ENCODE results near the gene NPHS1. TPM values are rescaled to one million over a fixed set of nuclear protein-coding genes. Genes with fewer than 3 reads are reported as not detected.
"Not testable (repeated sequence)": the region's sequence is repeated elsewhere in the genome, so short reads cannot be mapped to it uniquely, and the experiment has no call there.

The NPHS1 gene
- total RNA-seq, 1 donor from 2014 or later: 0.92 TPM

DNA sequence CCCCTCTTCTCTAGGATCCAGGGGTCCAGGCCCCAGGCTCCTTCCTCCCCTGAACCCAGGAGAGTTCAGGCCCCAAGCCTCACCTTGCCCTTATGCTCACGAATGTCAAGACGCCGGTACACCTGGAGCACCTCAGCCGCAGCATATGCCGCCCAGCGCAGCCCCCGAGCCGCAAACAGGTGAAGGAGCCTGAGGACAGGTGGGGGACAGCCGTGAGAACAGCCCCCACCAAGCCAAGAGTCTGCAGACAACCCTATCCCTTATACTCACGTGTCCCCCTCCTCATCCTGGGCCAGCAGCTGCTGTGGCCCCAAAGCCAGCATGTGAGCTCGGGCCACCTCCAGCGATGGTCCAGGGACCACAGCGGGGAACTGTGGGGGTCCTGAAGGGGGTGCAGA is 44.3 kb upstream of the NPHS1 start:
- Histone ChIP-seq H3K36me3 (ENCODE audit: control insufficient read depth, insufficient read depth, low read length) (peaks cover 1% of the 10 kb centered on the region), H3K27me3 (ENCODE audit: control insufficient read depth, insufficient read depth, low read length) (no peaks in the 10 kb centered on the region)
- TF ChIP-seq, protein P1, sequence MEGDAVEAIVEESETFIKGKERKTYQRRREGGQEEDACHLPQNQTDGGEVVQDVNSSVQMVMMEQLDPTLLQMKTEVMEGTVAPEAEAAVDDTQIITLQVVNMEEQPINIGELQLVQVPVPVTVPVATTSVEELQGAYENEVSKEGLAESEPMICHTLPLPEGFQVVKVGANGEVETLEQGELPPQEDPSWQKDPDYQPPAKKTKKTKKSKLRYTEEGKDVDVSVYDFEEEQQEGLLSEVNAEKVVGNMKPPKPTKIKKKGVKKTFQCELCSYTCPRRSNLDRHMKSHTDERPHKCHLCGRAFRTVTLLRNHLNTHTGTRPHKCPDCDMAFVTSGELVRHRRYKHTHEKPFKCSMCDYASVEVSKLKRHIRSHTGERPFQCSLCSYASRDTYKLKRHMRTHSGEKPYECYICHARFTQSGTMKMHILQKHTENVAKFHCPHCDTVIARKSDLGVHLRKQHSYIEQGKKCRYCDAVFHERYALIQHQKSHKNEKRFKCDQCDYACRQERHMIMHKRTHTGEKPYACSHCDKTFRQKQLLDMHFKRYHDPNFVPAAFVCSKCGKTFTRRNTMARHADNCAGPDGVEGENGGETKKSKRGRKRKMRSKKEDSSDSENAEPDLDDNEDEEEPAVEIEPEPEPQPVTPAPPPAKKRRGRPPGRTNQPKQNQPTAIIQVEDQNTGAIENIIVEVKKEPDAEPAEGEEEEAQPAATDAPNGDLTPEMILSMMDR (IDR thresholded peaks at IDR 0.05; ENCODE audit: insufficient read depth, low read length, poor library complexity, severe bottlenecking): no peak

DNA sequence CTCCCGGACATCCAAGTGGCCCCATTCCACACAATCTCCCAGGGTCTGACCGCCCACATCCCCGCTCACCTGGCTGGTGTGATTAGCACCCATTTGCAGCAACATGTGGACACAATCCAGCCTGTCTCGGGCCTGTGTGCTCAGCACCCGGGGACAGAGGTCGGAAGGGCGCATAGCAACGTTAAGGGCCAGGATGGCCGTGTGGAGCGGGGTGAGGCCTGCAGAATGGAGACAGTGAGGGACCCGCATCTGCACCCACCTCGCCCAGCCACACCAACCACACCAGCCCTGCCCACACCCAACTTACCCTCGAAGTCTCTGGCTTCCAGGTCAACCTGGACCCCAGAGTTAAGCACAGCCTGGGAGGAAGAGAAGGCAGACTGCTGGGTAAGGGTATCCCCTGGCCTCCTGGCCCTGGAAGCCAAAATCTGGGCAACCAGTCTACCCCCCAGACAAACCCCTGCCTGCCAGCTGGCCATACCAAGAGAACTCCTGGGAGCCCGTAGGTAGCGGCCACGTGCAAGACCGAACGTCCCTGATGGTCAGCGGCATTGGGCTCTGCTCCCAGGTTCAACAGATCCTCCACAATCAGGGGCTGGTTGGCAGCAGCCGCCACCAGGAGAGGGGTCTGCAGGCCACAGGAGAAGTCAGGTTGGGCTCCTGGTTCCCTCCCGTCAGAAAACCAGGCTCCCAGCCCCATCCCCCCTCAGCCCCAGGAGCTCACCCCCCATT is 43.8 kb upstream of the NPHS1 start:
- TF ChIP-seq, protein P1 (IDR thresholded peaks at IDR 0.05; ENCODE audit: insufficient read depth, low read length, poor library complexity, severe bottlenecking): no peak
- Histone ChIP-seq H3K36me3 (ENCODE audit: control insufficient read depth, insufficient read depth, low read length) (peaks cover 1% of the 10 kb centered on the region), H3K27me3 (ENCODE audit: control insufficient read depth, insufficient read depth, low read length) (no peaks in the 10 kb centered on the region), H3K4me3 (ENCODE audit: low read depth, low read length) (no peak overlapping the region)
- no peak for DNase-seq (ENCODE audit: low read depth)

More for the DNA sequence above, 44.3 kb upstream of the NPHS1 start:
- no peak for DNase-seq (ENCODE audit: low read depth)
- no peak overlapping the region for H3K4me3 ChIP-seq (ENCODE audit: low read depth, low read length)

DNA sequence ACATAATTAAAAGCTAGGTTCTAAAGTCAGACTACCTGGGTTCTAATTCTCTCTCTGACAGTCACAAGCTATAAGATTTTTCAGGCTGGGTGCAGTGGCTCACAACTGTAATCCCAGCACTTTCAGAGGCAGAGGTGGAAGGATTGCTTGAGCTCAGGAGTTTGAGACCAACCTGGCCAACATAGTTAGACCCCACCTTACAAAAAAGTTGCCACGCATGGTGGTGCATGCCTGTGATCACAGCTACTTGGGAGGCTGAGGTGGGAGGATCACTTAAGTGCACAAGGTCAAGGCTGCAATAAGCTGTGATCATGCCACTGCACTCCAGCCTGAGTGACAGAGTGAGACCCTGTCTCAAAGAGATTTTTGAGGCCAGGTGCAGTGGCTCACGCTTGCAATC is 42.0 kb upstream of the NPHS1 start:
- H3K27me3 ChIP-seq (ENCODE audit: control insufficient read depth, insufficient read depth, low read length): no peaks in the 10 kb centered on the region
- DNase-seq (ENCODE audit: low read depth): no peak
- TF ChIP-seq, protein P1 (IDR thresholded peaks at IDR 0.05; ENCODE audit: insufficient read depth, low read length, poor library complexity, severe bottlenecking): no peak
- no peak overlapping the region for H3K4me3 ChIP-seq (ENCODE audit: low read depth, low read length)
- peaks cover 4% of the 10 kb centered on the region for H3K36me3 ChIP-seq (ENCODE audit: control insufficient read depth, insufficient read depth, low read length)

DNA sequence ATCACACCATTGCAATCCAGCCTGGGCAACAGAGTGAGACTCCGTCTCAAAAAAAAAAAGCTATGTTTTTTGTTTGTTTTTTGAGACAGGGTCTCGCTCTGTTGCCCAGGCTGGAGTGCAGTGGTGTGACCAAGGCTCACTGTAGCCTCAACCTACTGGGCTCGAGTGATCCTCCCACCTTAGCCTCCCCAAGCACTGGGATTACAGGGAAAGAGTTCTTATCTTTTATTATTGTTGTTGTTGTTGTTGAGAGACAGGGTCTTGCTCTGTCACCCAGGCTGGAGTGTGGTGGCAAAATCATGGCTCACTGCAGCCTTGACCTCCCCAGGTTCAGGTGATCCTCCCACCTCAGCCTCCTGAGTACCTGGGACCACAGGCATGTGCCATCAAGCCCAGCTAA is 39.5 kb upstream of the NPHS1 start:
- not testable (repeated sequence) for H3K36me3 ChIP-seq (ENCODE audit: control insufficient read depth, insufficient read depth, low read length); H3K4me3 ChIP-seq (ENCODE audit: low read depth, low read length); H3K27me3 ChIP-seq (ENCODE audit: control insufficient read depth, insufficient read depth, low read length); DNase-seq (ENCODE audit: low read depth)

DNA sequence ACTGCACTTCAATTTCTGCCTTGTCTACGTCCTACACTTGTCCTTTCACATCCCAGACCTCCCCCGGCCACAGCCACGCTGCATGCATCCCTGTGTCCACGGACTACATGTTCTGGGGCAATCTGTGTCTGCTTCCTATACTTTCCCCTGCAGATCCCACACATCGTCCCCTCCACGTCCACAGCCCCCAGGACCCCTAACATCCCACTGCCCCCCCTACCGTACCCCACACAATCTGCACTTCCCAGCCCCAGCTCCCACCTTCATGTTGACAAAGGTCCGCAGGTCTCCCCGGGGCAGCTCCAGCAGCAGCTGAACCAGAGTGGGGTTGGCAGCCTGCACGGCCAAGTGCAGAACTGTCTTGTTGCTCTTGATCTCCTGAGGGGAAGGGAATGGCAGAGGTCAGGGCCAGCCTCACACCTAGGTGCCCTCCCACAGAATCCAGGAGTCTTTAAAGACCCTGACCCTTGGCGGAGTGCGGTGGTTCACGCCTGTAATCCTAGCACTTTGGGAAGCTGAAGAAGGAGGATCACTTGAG is 37.9 kb upstream of the NPHS1 start:
- no peak for DNase-seq (ENCODE audit: low read depth)
- H3K4me3 ChIP-seq (ENCODE audit: low read depth, low read length): no peak overlapping the region
- TF ChIP-seq, protein P1 (IDR thresholded peaks at IDR 0.05; ENCODE audit: insufficient read depth, low read length, poor library complexity, severe bottlenecking): no peak
- H3K36me3 ChIP-seq (ENCODE audit: control insufficient read depth, insufficient read depth, low read length): peaks cover 3% of the 10 kb centered on the region
- no peaks in the 10 kb centered on the region for H3K27me3 ChIP-seq (ENCODE audit: control insufficient read depth, insufficient read depth, low read length)

DNA sequence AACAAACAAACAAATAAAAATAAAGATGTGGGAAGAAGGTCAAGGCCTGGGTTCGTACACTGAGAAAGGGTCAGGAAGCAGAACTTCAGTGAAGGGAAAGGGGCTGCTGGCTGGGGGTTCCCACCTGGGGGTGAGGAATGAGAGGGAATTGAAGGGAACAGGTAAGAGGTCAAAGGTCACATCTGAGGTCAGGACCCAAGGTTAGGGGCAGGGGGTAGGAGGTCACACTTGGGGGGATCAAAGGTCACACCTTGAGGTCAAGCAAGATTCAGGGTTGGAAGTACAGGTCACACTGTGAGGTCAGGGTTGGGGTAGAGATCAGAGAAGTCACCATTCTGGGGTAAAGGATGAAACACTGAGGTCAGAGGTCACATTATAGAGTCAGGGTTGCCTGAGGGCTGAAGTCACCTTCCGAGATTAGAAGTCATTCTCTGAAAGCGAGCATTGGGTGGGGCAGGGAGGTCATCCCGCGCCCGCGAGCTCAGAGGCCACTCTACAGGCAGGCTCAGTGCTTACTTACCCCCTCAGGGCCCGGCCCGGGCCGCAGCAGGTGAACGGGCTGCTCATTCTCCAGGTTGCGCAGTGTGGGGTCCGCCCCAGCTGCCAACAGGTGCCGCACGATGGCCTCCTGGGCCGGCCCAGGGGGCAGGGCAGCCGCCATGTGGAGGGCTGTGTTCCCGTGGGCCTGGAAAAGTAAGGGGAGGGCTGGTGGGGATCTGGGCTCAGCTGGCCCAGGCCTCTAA is 37.2 kb upstream of the NPHS1 start:
- DNase-seq (ENCODE audit: low read depth): no peak
- no peaks in the 10 kb centered on the region for H3K27me3 ChIP-seq (ENCODE audit: control insufficient read depth, insufficient read depth, low read length)
- no peak overlapping the region for H3K4me3 ChIP-seq (ENCODE audit: low read depth, low read length)
- TF ChIP-seq, protein P1 (IDR thresholded peaks at IDR 0.05; ENCODE audit: insufficient read depth, low read length, poor library complexity, severe bottlenecking): no peak
- H3K36me3 ChIP-seq (ENCODE audit: control insufficient read depth, insufficient read depth, low read length): peaks cover 3% of the 10 kb centered on the region
